ENCODE results near the gene WWOX. TPM values are rescaled to one million over a fixed set of nuclear protein-coding genes. Genes with fewer than 3 reads are reported as not detected.

Gene WWOX
- total and polyA plus RNA-seq, 4 donors, result 5.4 to 61.5 (median 18.4) TPM

GRCh38 chr16:78116946-78117345, 17.5 kb downstream of the WWOX start:
- H3K27ac ChIP-seq (ENCODE audit: low read depth in 1 of 2, low read length in 1 of 2), result no peak overlapping the region
- DNase-seq (no peak), ATAC-seq (ENCODE audit: insufficient read depth, low FRiP score) (no peak)
- H3K9me3 ChIP-seq (ENCODE audit: control insufficient read depth in 4 of 4, insufficient read depth in 3 of 4, low read length in 3 of 4), result no peaks in the 10 kb centered on the region
- no peak overlapping the region for H3K9ac ChIP-seq (ENCODE audit: insufficient read depth in 1 of 2, low read length in 2 of 2)
- peaks cover 4 to 24% (median 7%) of the 10 kb centered on the region in 4 donors for H3K36me3 ChIP-seq (ENCODE audit: control insufficient read depth in 4 of 4, insufficient read depth in 4 of 4, low read length in 4 of 4)
- TF ChIP-seq CTCF (IDR thresholded peaks at IDR 0.05; ENCODE audit: control extremely low read depth, extremely low read depth), result no peak
- H3K27me3 ChIP-seq (ENCODE audit: control insufficient read depth in 3 of 3, insufficient read depth in 3 of 3, low read length in 2 of 3), result no peaks in the 10 kb centered on the region
- WGBS, 2 donors, result 39 to 61% methylated on average over 4 of the region's 4 CpGs
- no peak overlapping the region for H3K4me3 ChIP-seq
- peaks cover 0 to 10% (median 0%) of the 10 kb centered on the region in 5 donors for H3K4me1 ChIP-seq (ENCODE audit: control insufficient read depth in 5 of 5, insufficient read depth in 5 of 5, low read length in 5 of 5)

GRCh38 chr16:78117391-78117790, 17.9 kb downstream of the WWOX start:
- Histone ChIP-seq H3K4me1 (ENCODE audit: control insufficient read depth in 5 of 5, insufficient read depth in 5 of 5, low read length in 5 of 5) (peaks cover 0 to 10% (median 0%) of the 10 kb centered on the region in 5 donors), H3K9ac (ENCODE audit: insufficient read depth in 1 of 2, low read length in 2 of 2) (no peak overlapping the region), H3K36me3 (ENCODE audit: control insufficient read depth in 4 of 4, insufficient read depth in 4 of 4, low read length in 4 of 4) (peaks cover 4 to 21% (median 7%) of the 10 kb centered on the region in 4 donors), H3K27me3 (ENCODE audit: control insufficient read depth in 3 of 3, insufficient read depth in 3 of 3, low read length in 2 of 3) (no peaks in the 10 kb centered on the region), H3K4me3 (no peak overlapping the region), H3K27ac (ENCODE audit: low read depth in 1 of 2, low read length in 1 of 2) (no peak overlapping the region), H3K9me3 (ENCODE audit: control insufficient read depth in 4 of 4, insufficient read depth in 3 of 4, low read length in 3 of 4) (no peaks in the 10 kb centered on the region)
- TF ChIP-seq CTCF (IDR thresholded peaks at IDR 0.05; ENCODE audit: control extremely low read depth, extremely low read depth), result no peak
- DNase-seq (no peak), ATAC-seq (ENCODE audit: insufficient read depth, low FRiP score) (no peak)
- 65 to 84% methylated on average over 5 of the region's 5 CpGs for WGBS, 2 donors

- no peak for ATAC-seq (ENCODE audit: insufficient read depth, low FRiP score)
Measured at GRCh38 chr16:78118469-78119025, 19.1 kb downstream of the WWOX start.

More at GRCh38 chr16:78118469-78119025, 19.1 kb downstream of the WWOX start:
- DNase-seq, result peak in 1 of 3 donors; percentile 28
- Histone ChIP-seq H3K36me3 (ENCODE audit: control insufficient read depth in 4 of 4, insufficient read depth in 4 of 4, low read length in 4 of 4) (peaks cover under 1 to 16% (median 6%) of the 10 kb centered on the region in 4 donors), H3K9ac (ENCODE audit: insufficient read depth in 1 of 2, low read length in 2 of 2) (no peak overlapping the region), H3K27me3 (ENCODE audit: control insufficient read depth in 3 of 3, insufficient read depth in 3 of 3, low read length in 2 of 3) (no peaks in the 10 kb centered on the region), H3K4me1 (ENCODE audit: control insufficient read depth in 5 of 5, insufficient read depth in 5 of 5, low read length in 5 of 5) (peaks cover 0 to 14% (median 0%) of the 10 kb centered on the region in 5 donors), H3K4me3 (no peak overlapping the region), H3K9me3 (ENCODE audit: control insufficient read depth in 4 of 4, insufficient read depth in 3 of 4, low read length in 3 of 4) (no peaks in the 10 kb centered on the region), H3K27ac (ENCODE audit: low read depth in 1 of 2, low read length in 1 of 2) (no peak overlapping the region)
- 43 to 75% methylated on average over 4 of the region's 4 CpGs for WGBS, 2 donors
- TF ChIP-seq CTCF (IDR thresholded peaks at IDR 0.05; ENCODE audit: control extremely low read depth, extremely low read depth), result no peak
